Heart right ventricle (tissue), 16 donors: Measurements from ENCODE around the gene KDM8. TPM values are rescaled to one million over a fixed set of nuclear protein-coding genes. Genes with fewer than 3 reads are reported as not detected.
A peak's percentile ranks its signal among the peaks of the same experiment; 100 is the strongest.

Experiments
- ATAC-seq, 8 donors: fragments of 200-7000 bp; cut with Tn5 transposase; one replicate each; pipeline ENCODE4 v1.9.1; 2020; ENCODE audit warnings: mild to moderate bottlenecking in 8 of 8, moderate library complexity in 8 of 8, moderate number of reproducible peaks in 1 of 8
- DNase-seq, 2 donors: peaks; one replicate each; pipeline ENCODE4 v3.0.0-alpha.2; 2020
- H3K27ac ChIP-seq, 10 donors: fragments of 200-600 bp; sonication (generic) in 2 of 10; one replicate each; pipeline versions ENCODE4 v1.5.0 to v1.8.0; 2020 to 2022; ENCODE audit warnings: mild to moderate bottlenecking in 3 of 10
- H3K27me3 ChIP-seq, 7 donors: fragments of 200-600 bp; one replicate each; pipeline ENCODE4 v1.8.0; 2021 to 2022; ENCODE audit warnings: mild to moderate bottlenecking in 2 of 7
- H3K36me3 ChIP-seq, 9 donors: fragments of 200-600 bp; sonication (generic) in 1 of 9; one replicate each; pipeline versions ENCODE4 v1.5.0 to v1.8.0; 2020 to 2022; ENCODE audit warnings: mild to moderate bottlenecking in 2 of 9
- H3K4me1 ChIP-seq, 9 donors: fragments of 200-600 bp; sonication (generic) in 1 of 9; one replicate each; pipeline versions ENCODE4 v1.5.0 to v1.8.0; 2020 to 2022; ENCODE audit warnings: mild to moderate bottlenecking in 4 of 9
- H3K4me3 ChIP-seq, 10 donors: fragments of 200-600 bp; sonication (generic) in 2 of 10; one replicate each; pipeline versions ENCODE4 v1.5.0 to v1.8.0; 2020 to 2022; ENCODE audit warnings: mild to moderate bottlenecking in 7 of 10, moderate library complexity in 2 of 10
- H3K9me3 ChIP-seq, 11 donors: fragments of 200-600 bp in 10 of 11; sonication (generic) in 2 of 11; one replicate each; pipeline versions ENCODE4 v1.5.0 to v1.8.0; 2013 to 2022; ENCODE audit warnings: mild to moderate bottlenecking in 2 of 11, control low read depth in 1 of 11, moderate library complexity in 1 of 11
- WGBS, 2 donors: extraction: QIAGEN DNeasy Blood & Tissue Kit; methylation state at CpG; one replicate each; pipeline ENCODE4 v1.1.7; 2013; ENCODE audit warnings: inconsistent platforms in 1 of 2; 5-methylcytosine and 5-hydroxymethylcytosine counted together
- intact Hi-C, 10 donors: fragments of 100-400 bp; cut with DNase I; formaldehyde crosslinking; loops; one replicate each; pipeline versions ENCODE4 v1.11.1 to v1.14.2; 2022
- polyA plus RNA-seq, 2 donors: library from polyadenylated mRNA; stranded (reverse); fragments of 200-250 nt; gene quantifications; one replicate each; pipeline ENCODE4 v1.2.3, GENCODE V29; 2013
- total RNA-seq, 10 donors: library from RNA; stranded (reverse); fragmentation: NEBNext Ultra II Directional in 3 of 10; extraction: Animal tissue kit (Norgen Biotek cat#: 25700) in 3 of 10; gene quantifications; one replicate each; pipeline versions ENCODE4 v1.2.1 to v1.2.4, GENCODE V29; 2021 to 2023
- TF ChIP-seq, protein P1 (sequence below), 9 donors: fragments of 200-600 bp; sonication (generic) in 2 of 9; IDR thresholded peaks; one replicate each; pipeline versions ENCODE4 v1.5.0 to v1.8.0; 2021 to 2022; ENCODE audit warnings: antibody characterized with exemption in 9 of 9, mild to moderate bottlenecking in 5 of 9, moderate library complexity in 1 of 9
- donor health status: Arrhythmogenic right ventricular cardiomyopathy.
- donor health status: ischemic (EF 13 %, LVEDD 7.1; RV severe dilation, severe dysfunction).
- donor health status: healthy with polysubstance abuse.
- donor health status: DM: no; HTN: yes; CAD: no.
- donor health status: DM: no; HTN: no; CAD: no.
- donor health status: ischemic (EF 25% LVEDD 6.9; RV normal size, moderate dysfunction).
- donor health status: ischemic (EF 25% LVEDD 5.7; RV mildly dilated, moderate dysfunction).
- donor health status: healthy.
- donor health status: DM: yes; HTN: yes; CAD: no.
- donor health status: Ischemic cardiomyopathy.
- donor health status: ischemic (EF 35%, LVEDD 5.7; RV mildly dilated, moderate dysfunction).
- donor health status: nonischemic (EF 11% LVEDD 7.7; RV severe dilation, severe dysfunction).
- donor health status: DM: yes; HTN: yes; CAD: no.
- donor health status: PGD.
- donor health status: ischemic (EF 29% LVEDD 5.4; RV normal size, mild dysfunction).
- donor health status: nonischemic (EF 23%, LVEDD 6.1; RV moderate dilation, normal function).

Gene KDM8
- total and polyA plus RNA-seq, 12 donors: 1.5 to 5.8 (median 3.3) TPM

DNA sequence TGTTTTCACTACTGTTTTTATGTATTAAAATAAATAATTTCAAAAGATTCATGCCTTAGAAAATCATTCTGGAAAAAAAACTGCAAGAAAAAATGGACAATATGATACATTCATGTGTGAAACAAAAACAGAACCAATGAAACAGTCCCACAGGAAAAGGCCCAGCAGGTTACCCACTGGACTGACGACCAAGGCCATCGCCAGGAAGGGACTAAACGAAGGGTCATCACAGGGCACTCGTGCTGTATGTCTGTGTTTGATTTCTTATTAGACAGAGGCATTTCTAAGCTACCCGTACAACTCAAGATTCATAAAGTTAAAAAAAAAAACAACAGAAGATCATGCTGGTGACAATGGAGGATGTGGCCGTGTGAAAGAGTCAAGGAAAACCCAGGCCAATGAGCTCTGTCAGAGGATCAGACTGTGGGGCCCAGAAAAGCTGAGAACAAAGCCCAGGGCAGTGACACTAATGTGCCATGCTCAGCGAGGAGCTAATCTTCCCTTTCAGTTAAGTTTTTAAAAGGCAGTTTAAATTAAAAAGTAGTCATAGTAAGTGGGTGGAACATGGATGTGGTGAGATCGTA is 33.4 kb downstream of the KDM8 start:
- peaks cover 11 to 72% (median 47%) of the 10 kb centered on the region in 9 donors for H3K4me1 ChIP-seq
- no peak for DNase-seq
- peak overlapping the region in 1 of 10 donors; percentile 3 for H3K4me3 ChIP-seq
- H3K27me3 ChIP-seq: no peaks in the 10 kb centered on the region
- peak overlapping the region in 9 of 10 donors; percentile 16 to 92 (median 62) for H3K27ac ChIP-seq
- intact Hi-C loops: loop anchor here in 8 of 10 donors (2.0 to 10.0 kb wide), 10 partner anchors 48 to 221 kb away; partner anchors contain the start of gene IL4R (in 4 of the 8)
- H3K36me3 ChIP-seq: peaks cover 0 to 28% (median 5%) of the 10 kb centered on the region in 9 donors
- ATAC-seq: no peak
- 72 to 80% methylated on average over 8 of the region's 8 CpGs for WGBS, 2 donors
- no peaks in the 10 kb centered on the region for H3K9me3 ChIP-seq
- TF ChIP-seq, protein P1, sequence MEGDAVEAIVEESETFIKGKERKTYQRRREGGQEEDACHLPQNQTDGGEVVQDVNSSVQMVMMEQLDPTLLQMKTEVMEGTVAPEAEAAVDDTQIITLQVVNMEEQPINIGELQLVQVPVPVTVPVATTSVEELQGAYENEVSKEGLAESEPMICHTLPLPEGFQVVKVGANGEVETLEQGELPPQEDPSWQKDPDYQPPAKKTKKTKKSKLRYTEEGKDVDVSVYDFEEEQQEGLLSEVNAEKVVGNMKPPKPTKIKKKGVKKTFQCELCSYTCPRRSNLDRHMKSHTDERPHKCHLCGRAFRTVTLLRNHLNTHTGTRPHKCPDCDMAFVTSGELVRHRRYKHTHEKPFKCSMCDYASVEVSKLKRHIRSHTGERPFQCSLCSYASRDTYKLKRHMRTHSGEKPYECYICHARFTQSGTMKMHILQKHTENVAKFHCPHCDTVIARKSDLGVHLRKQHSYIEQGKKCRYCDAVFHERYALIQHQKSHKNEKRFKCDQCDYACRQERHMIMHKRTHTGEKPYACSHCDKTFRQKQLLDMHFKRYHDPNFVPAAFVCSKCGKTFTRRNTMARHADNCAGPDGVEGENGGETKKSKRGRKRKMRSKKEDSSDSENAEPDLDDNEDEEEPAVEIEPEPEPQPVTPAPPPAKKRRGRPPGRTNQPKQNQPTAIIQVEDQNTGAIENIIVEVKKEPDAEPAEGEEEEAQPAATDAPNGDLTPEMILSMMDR (IDR thresholded peaks at IDR 0.05): no peak

DNA sequence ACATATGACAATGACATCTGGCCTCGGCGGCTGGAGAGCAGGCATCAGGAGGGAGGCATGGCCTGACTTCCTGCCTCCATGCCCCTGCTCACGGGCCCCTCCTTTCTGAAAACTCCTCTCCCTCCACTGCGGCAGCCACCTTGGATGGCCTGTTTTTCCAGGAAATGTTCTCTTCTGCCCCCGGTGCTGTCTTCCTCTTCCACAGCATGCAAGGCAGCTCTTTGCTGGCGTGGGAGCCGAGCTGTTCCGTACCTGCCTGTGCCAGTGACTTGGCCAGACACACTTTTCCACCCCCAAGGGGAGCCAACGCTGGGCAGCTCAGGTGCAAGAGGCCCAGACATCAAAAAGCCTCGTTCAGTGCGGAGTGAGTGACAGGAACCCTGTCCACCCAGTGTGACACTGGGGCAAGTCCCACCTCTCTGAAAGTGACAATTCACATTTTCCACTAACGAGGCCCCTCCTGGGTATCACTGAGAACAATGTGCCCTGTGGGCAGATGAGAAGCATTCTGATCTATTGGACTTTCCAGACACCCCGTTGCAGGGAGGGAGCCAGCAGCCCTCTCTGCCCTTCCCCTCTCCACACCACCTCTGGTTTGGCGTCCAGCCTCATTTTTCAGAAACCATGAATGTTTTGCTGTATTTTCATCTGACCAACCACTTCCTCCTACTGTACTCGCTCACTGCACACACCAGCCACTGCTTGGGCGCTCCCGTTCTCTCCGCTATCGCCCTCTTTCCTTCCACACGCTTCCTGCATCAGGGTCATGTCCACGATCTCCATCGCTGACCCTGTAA is 34.1 kb downstream of the KDM8 start:
- WGBS, 2 donors: 61 to 62% methylated on average over 22 of the region's 22 CpGs
- DNase-seq: no peak
- Histone ChIP-seq H3K36me3 (peaks cover 0 to 21% (median 4%) of the 10 kb centered on the region in 9 donors), H3K4me3 (peak overlapping the region in 1 of 10 donors; percentile 3), H3K9me3 (no peaks in the 10 kb centered on the region), H3K27me3 (no peaks in the 10 kb centered on the region), H3K27ac (peak overlapping the region in 9 of 10 donors; percentile 16 to 92 (median 62)), H3K4me1 (peaks cover 11 to 72% (median 47%) of the 10 kb centered on the region in 9 donors)
- peak in 4 of 8 donors; percentile 15 to 25 (median 16) for ATAC-seq
- TF ChIP-seq, protein P1 (IDR thresholded peaks at IDR 0.05): no peak
- intact Hi-C loops: loop anchor here in 8 of 10 donors (2.0 to 10.0 kb wide), 10 partner anchors 47 to 220 kb away; partner anchors contain the start of gene IL4R (in 4 of the 8)

DNA sequence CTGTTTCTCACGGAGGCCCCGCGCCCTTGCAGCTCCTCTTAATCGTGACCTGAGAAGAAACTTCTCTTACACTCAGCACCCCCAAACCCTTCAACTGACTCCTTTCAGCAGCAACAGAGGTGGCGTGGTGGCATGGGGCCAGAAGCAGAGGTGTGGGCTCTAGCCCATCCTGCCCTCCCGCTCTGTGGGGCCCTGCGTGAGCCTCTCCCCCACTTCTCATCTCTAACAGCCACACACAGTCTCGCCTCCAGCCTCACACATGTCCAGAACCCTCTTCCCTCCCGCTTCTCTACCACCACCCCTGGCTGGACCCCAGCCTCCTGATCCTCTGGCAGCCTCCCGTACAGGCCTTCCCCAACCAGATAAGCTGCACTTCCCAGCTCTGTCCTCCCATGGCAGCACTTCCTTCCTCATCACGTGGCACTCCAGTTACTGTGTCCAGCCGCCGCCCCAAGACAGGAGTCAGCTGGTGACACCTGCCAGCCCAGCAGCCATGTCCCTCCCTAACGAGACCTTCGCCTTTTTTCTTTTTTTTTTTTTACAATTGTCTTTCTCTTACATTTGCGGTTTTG is 34.8 kb downstream of the KDM8 start:
- H3K27me3 ChIP-seq: no peaks in the 10 kb centered on the region
- H3K27ac ChIP-seq: peak overlapping the region in 8 of 10 donors; percentile 16 to 92 (median 62)
- ATAC-seq (peak in 1 of 8 donors; percentile 10), DNase-seq (peak in 1 of 2 donors; percentile 38)
- intact Hi-C loops: loop anchor here in 8 of 10 donors (5.0 to 10.0 kb wide), 9 partner anchors 47 to 219 kb away; partner anchors contain the start of gene IL4R (in 4 of the 8)
- H3K4me1 ChIP-seq: peaks cover 11 to 76% (median 54%) of the 10 kb centered on the region in 9 donors
- peak overlapping the region in 1 of 10 donors; percentile 3 for H3K4me3 ChIP-seq
- no peaks in the 10 kb centered on the region for H3K9me3 ChIP-seq
- WGBS, 2 donors: 67 to 74% methylated on average over 16 of the region's 16 CpGs
- TF ChIP-seq, protein P1 (IDR thresholded peaks at IDR 0.05): no peak
- H3K36me3 ChIP-seq: peaks cover 0 to 14% (median 0%) of the 10 kb centered on the region in 9 donors

DNA sequence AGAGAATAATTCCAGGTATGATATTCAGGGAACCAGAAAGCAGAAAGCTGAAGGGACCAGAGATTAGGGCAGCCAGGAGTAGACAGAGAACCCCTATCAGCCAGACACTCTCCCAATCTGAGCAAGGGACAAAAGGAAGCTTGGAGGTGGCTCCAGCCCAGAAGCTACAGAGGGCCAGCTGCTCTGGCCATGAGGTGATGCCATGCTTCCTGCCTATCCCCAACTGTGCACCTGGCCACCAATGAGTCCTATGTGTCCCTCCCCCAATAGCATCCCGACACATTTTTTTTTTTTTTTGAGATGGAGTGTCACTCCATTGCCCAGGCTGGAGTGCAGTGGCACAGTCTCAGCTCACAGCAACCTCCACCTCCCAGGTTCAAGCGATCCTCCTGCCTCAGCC is 35.3 kb downstream of the KDM8 start:
- no peak for DNase-seq
- H3K4me1 ChIP-seq: peaks cover 16 to 80% (median 58%) of the 10 kb centered on the region in 9 donors
- ATAC-seq: no peak
- 87 to 89% methylated on average over 2 of the region's 2 CpGs for WGBS, 2 donors
- H3K9me3 ChIP-seq: no peaks in the 10 kb centered on the region
- H3K4me3 ChIP-seq: no peak overlapping the region
- intact Hi-C loops: loop anchor here in 8 of 10 donors (5.0 to 10.0 kb wide), 9 partner anchors 46 to 219 kb away; partner anchors contain the start of gene IL4R (in 4 of the 8)
- peak overlapping the region in 5 of 10 donors; percentile 24 to 92 (median 63) for H3K27ac ChIP-seq
- TF ChIP-seq, protein P1 (IDR thresholded peaks at IDR 0.05): no peak
- peaks cover 0 to 9% (median 0%) of the 10 kb centered on the region in 9 donors for H3K36me3 ChIP-seq
- H3K27me3 ChIP-seq: no peaks in the 10 kb centered on the region
